ENCODE measurements around the gene GPR61. TPM values are rescaled to one million over a fixed set of nuclear protein-coding genes. Genes with fewer than 3 reads are reported as not detected.

GPR61 gene
- total and polyA plus RNA-seq, 2 of the 4 experiments (the other 2 are of a cell fraction): not detected

- ATAC-seq (ENCODE audit: low read depth) (no peak), DNase-seq (no peak)
- no peak overlapping the region for H2AK9ac ChIP-seq (replicated peaks; ENCODE audit: low read depth, low read length, poor library complexity)
- H3K18ac ChIP-seq (ENCODE audit: low read depth, low read length): no peak overlapping the region
- no peaks in the 10 kb centered on the region; the same call in 1 of the 2 replicates for H4K20me1 ChIP-seq (ENCODE audit: insufficient read depth, low read length)
- peaks cover 9% of the 10 kb centered on the region for H3K27me3 ChIP-seq (ENCODE audit: control insufficient read depth, insufficient read depth, low read length)
- peak overlapping the region; percentile 59 for H2AFZ ChIP-seq (replicated peaks; ENCODE audit: low read length, poor library complexity)
- H3K4ac ChIP-seq (ENCODE audit: low read depth, low read length): no peak overlapping the region
- H4K5ac ChIP-seq (ENCODE audit: low read depth, low read length): no peak overlapping the region
- H3K9me3 ChIP-seq (ENCODE audit: control insufficient read depth, insufficient read depth, low read length): no peaks in the 10 kb centered on the region
- H3K79me1 ChIP-seq (ENCODE audit: low read depth in 1 of 2, low read length in 2 of 2): no peaks in the 10 kb centered on the region
- in situ Hi-C loops (cut with MboI; ENCODE audit: low sequenced_read_pairs): no loop called here
- intact Hi-C loops (cut with micrococcal nuclease): no loop called here
- no peak overlapping the region for H3K9ac ChIP-seq (ENCODE audit: low read depth, low read length)
- H3K4me1 ChIP-seq (ENCODE audit: control insufficient read depth, insufficient read depth, low read length): peaks cover 5% of the 10 kb centered on the region
- no peak overlapping the region for H3K4me2 ChIP-seq (ENCODE audit: low read depth, low read length)
- no peak overlapping the region; the same call in 1 of the 2 replicates for H3K23ac ChIP-seq (ENCODE audit: low read depth, low read length)
- ChIA-PET POLR2A (ENCODE audit: unreplicated experiment) (no interaction called here), CTCF (interaction anchor here (1.5 kb wide), 1 partner anchor 18 kb away, joined by 7 read pairs; no protein-coding TSS in a partner anchor)
- H4K91ac ChIP-seq (ENCODE audit: insufficient read depth, low read depth, low read length): no peak overlapping the region
- WGBS, 2 experiments (ENCODE audit: extremely low coverage in 2 of 2, insufficient read length in 1 of 2): 61% methylated on average over 11 of the region's 25 CpGs; no CpG with 5 or more reads in 1 of the 2 experiments
- no peak overlapping the region for H2BK120ac ChIP-seq (ENCODE audit: low read depth, low read length)
- no peak overlapping the region for H3K4me3 ChIP-seq (ENCODE audit: insufficient read depth, low read depth, low read length)
- peaks cover 5% of the 10 kb centered on the region; the same call in 1 of the 2 replicates for H3K9me1 ChIP-seq (ENCODE audit: insufficient read depth, low read length)
- no peak overlapping the region for H2BK5ac ChIP-seq (ENCODE audit: low read depth, low read length, poor library complexity, severe bottlenecking)
- TF ChIP-seq MXI1 (IDR thresholded peaks at IDR 0.05; ENCODE audit: borderline replicate concordance, low read depth, low read length) (no peak), CTCF (conservative IDR thresholded peaks at IDR 0.05; ENCODE audit: low read depth, low read length) (no peak), POLR2A (IDR thresholded peaks at IDR 0.05; ENCODE audit: low read depth, low read length) (no peak), RFX5 (IDR thresholded peaks at IDR 0.05; ENCODE audit: low read depth, low read length) (no peak), BHLHE40 (IDR thresholded peaks at IDR 0.05; ENCODE audit: low read depth, low read length) (no peak), NFE2L2 (IDR thresholded peaks at IDR 0.05; ENCODE audit: low read depth, low read length) (no peak), FOS (IDR thresholded peaks at IDR 0.05; ENCODE audit: low read depth, low read length) (no peak), SMC3 (IDR thresholded peaks at IDR 0.05; ENCODE audit: low read depth, low read length) (no peak), MAZ (IDR thresholded peaks at IDR 0.05; ENCODE audit: borderline replicate concordance, low read depth, low read length) (no peak), MAFK (IDR thresholded peaks at IDR 0.05; ENCODE audit: low read depth, low read length) (no peak), RCOR1 (IDR thresholded peaks at IDR 0.05; ENCODE audit: insufficient replicate concordance, low read length) (no peak), CEBPB (IDR thresholded peaks at IDR 0.05; ENCODE audit: low read depth, low read length) (no peak)
- H3K14ac ChIP-seq (replicated peaks; ENCODE audit: low read depth, low read length): no peak overlapping the region
- no peak overlapping the region for H3K56ac ChIP-seq (ENCODE audit: extremely low read depth, insufficient read depth, low read length)
- no peak overlapping the region for H2BK15ac ChIP-seq (ENCODE audit: low read depth, low read length)
- no peak overlapping the region for H2BK20ac ChIP-seq (ENCODE audit: low read depth, low read length)
- no peak overlapping the region for H3K27ac ChIP-seq (ENCODE audit: insufficient read depth, low read length)
- H3K36me3 ChIP-seq (ENCODE audit: control insufficient read depth, insufficient read depth, low read length): peaks cover 2% of the 10 kb centered on the region; the same call in 1 of the 2 replicates
- H2AK5ac ChIP-seq (ENCODE audit: low read depth, low read length): no peak overlapping the region
- dilution Hi-C loops (cut with HindIII; ENCODE audit: low sequenced_read_pairs, unreplicated experiment): no loop called here
- BruUV-seq (replicated peaks): no TSS peak
- no peak overlapping the region for H4K8ac ChIP-seq (ENCODE audit: low read depth in 2 of 2, low read length in 2 of 2)
These were observed 31.4 kb upstream of the GPR61 start for GRCh38 chr1:109508001-109508872.
